HL-60 (cell line): Measurements from ENCODE around the gene CSMD2.

Source experiments
- DNase-seq, 2 experiments: peaks; one replicate each; pipeline ENCODE4 v3.0.0-alpha.2; 2010 to 2020; ENCODE audit warnings: low read depth in 1 of 2, low spot score in 1 of 2
- H3K27ac ChIP-seq: fragments of 250-450 bp; sonication (Bioruptor Pico); replicated peaks from 2 replicates; pipeline ENCODE4 v1.5.1; 2020; ENCODE audit warnings: mild to moderate bottlenecking, moderate library complexity
- H3K27me3 ChIP-seq: fragments of 250-450 bp; sonication (Bioruptor Pico); 2 replicates; pipeline ENCODE4 v1.5.1; 2021; ENCODE audit warnings: mild to moderate bottlenecking, moderate library complexity; ENCODE audit not compliant: insufficient read depth, poor library complexity, severe bottlenecking
- H3K4me3 ChIP-seq: replicated peaks from 2 replicates; pipeline ENCODE4 v1.5.1; 2011; ENCODE audit warnings: mild to moderate bottlenecking, control low read depth, low read length; ENCODE audit not compliant: insufficient read depth
- CTCF ChIP-seq: IDR thresholded peaks from one replicate; pipeline ENCODE4 v1.5.1; 2011; ENCODE audit warnings: low read length, control low read depth, inconsistent platforms; ENCODE audit not compliant: insufficient read depth
- GABPA ChIP-seq: IDR thresholded peaks from 2 replicates; pipeline ENCODE4 v1.6.1; 2012; ENCODE audit warnings: low read depth
- POLR2AphosphoS5 ChIP-seq: IDR thresholded peaks from 2 replicates; pipeline ENCODE4 v1.6.1; 2012; ENCODE audit warnings: low read depth
- REST ChIP-seq: IDR thresholded peaks from 2 replicates; pipeline ENCODE4 v1.6.1; 2012; ENCODE audit warnings: low read depth; ENCODE audit not compliant: insufficient replicate concordance
- SPI1 ChIP-seq: IDR thresholded peaks from 2 replicates; pipeline ENCODE4 v1.6.1; 2012; ENCODE audit warnings: low read depth, mild to moderate bottlenecking, borderline replicate concordance

The CSMD2 gene

GRCh38 chr1:33837635-33838034 is 327.4 kb downstream of the CSMD2 start:
- H3K27ac ChIP-seq: no peak overlapping the region
- TF ChIP-seq CTCF (no peak), SPI1 (no peak), POLR2AphosphoS5 (no peak), GABPA (no peak), REST (no peak)
- H3K27me3 ChIP-seq: no peaks in the 10 kb centered on the region
- DNase-seq: no peak
- H3K4me3 ChIP-seq: no peak overlapping the region

GRCh38 chr1:33836911-33837310 is 328.1 kb downstream of the CSMD2 start:
- H3K27ac ChIP-seq: no peak overlapping the region
- TF ChIP-seq REST: no peak
- no peak for TF ChIP-seq SPI1
- TF ChIP-seq CTCF: no peak
- TF ChIP-seq GABPA: no peak
- no peak for TF ChIP-seq POLR2AphosphoS5

GRCh38 chr1:33828654-33829053 is 336.4 kb downstream of the CSMD2 start:
- DNase-seq: no peak
- Histone ChIP-seq H3K27ac (no peak overlapping the region), H3K4me3 (no peak overlapping the region), H3K27me3 (no peaks in the 10 kb centered on the region)
- TF ChIP-seq GABPA (no peak), SPI1 (no peak), POLR2AphosphoS5 (no peak), REST (no peak), CTCF (no peak)

More at GRCh38 chr1:33836911-33837310, 328.1 kb downstream of the CSMD2 start:
- H3K27me3 ChIP-seq: no peaks in the 10 kb centered on the region
- DNase-seq: no peak
- H3K4me3 ChIP-seq: no peak overlapping the region
